SK-N-SH treated with all-trans-retinoic acid at 6 μM for 48 hours (cell line): Measurements from ENCODE around the gene KANK2.

ENCODE experiments used
- ATAC-seq: fragments of 200-7000 bp; cut with Tn5 transposase; 3 replicates; pipeline ENCODE4 v1.9.1; 2020; ENCODE audit warnings: mild to moderate bottlenecking, moderate library complexity
- ARNTL ChIP-seq: fragments of 450-650 bp; formaldehyde crosslinking; IDR thresholded peaks from 2 replicates; pipeline ENCODE4 v1.5.0; 2020; ENCODE audit warnings: low read depth, mild to moderate bottlenecking, moderate library complexity, borderline replicate concordance
- CSDC2 ChIP-seq: fragments of 250-450 bp; sonication (Bioruptor Pico); IDR thresholded peaks from 2 replicates; pipeline ENCODE4 v1.5.0; 2020; ENCODE audit warnings: mild to moderate bottlenecking, moderate library complexity
- ESRRG ChIP-seq: fragments of 250-450 bp; sonication (Bioruptor Pico); IDR thresholded peaks from 2 replicates; pipeline ENCODE4 v1.6.1; 2021; ENCODE audit warnings: mild to moderate bottlenecking
- GLIS3 ChIP-seq: fragments of 250-450 bp; sonication (Bioruptor Pico); IDR thresholded peaks from 2 replicates; pipeline ENCODE4 v1.5.0; 2020; ENCODE audit warnings: mild to moderate bottlenecking, moderate library complexity
- ISL1 ChIP-seq: fragments of 250-450 bp; sonication (Bioruptor Pico); IDR thresholded peaks from 2 replicates; pipeline ENCODE4 v2.1.2; 2022; ENCODE audit warnings: mild to moderate bottlenecking, moderate library complexity
- OSR1 ChIP-seq: fragments of 250-450 bp; sonication (Bioruptor Pico); IDR thresholded peaks from 2 replicates; pipeline ENCODE4 v1.8.0; 2022; ENCODE audit warnings: moderate library complexity, mild to moderate bottlenecking, inconsistent platforms
- PPARA ChIP-seq: fragments of 250-450 bp; sonication (Bioruptor Pico); IDR thresholded peaks from 2 replicates; pipeline ENCODE4 v1.5.0; 2020; ENCODE audit warnings: mild to moderate bottlenecking, borderline replicate concordance
- RARB ChIP-seq: fragments of 250-450 bp; sonication (Bioruptor Pico); IDR thresholded peaks from 2 replicates; pipeline ENCODE4 v1.8.0; 2021; ENCODE audit warnings: mild to moderate bottlenecking, moderate library complexity
- SNAI2 ChIP-seq: fragments of 250-450 bp; sonication (Bioruptor Pico); IDR thresholded peaks from 2 replicates; pipeline ENCODE4 v1.5.0; 2020; ENCODE audit warnings: mild to moderate bottlenecking, moderate library complexity
- TCF4 ChIP-seq: fragments of 250-450 bp; sonication (Bioruptor Pico); IDR thresholded peaks from 2 replicates; pipeline ENCODE4 v1.8.0; 2021; ENCODE audit warnings: mild to moderate bottlenecking, moderate library complexity, borderline replicate concordance
- TOX ChIP-seq: fragments of 250-450 bp; sonication (Bioruptor Pico); IDR thresholded peaks from 2 replicates; pipeline ENCODE4 v1.8.0; 2021; ENCODE audit warnings: mild to moderate bottlenecking, moderate library complexity, borderline replicate concordance
- ZFP3 ChIP-seq: fragments of 250-450 bp; sonication (Bioruptor Pico); IDR thresholded peaks from 2 replicates; pipeline ENCODE4 v1.5.0; 2020; ENCODE audit warnings: mild to moderate bottlenecking, moderate library complexity
- ZFP30 ChIP-seq: fragments of 450-650 bp; formaldehyde crosslinking; IDR thresholded peaks from 2 replicates; pipeline ENCODE4 v1.5.0; 2022; ENCODE audit warnings: mild to moderate bottlenecking, moderate library complexity
- ZNF565 ChIP-seq: fragments of 450-650 bp; formaldehyde crosslinking; conservative IDR thresholded peaks from 2 replicates; pipeline ENCODE4 v1.5.0; 2020; ENCODE audit warnings: low read depth, mild to moderate bottlenecking, moderate library complexity
- ZNF70 ChIP-seq: fragments of 450-650 bp; formaldehyde crosslinking; IDR thresholded peaks from 2 replicates; pipeline ENCODE4 v1.5.0; 2020; ENCODE audit warnings: mild to moderate bottlenecking, moderate library complexity
- ZNF8 ChIP-seq: fragments of 450-650 bp; formaldehyde crosslinking; IDR thresholded peaks from 2 replicates; pipeline ENCODE4 v1.5.0; 2020; ENCODE audit warnings: mild to moderate bottlenecking, moderate library complexity
- TF ChIP-seq, protein P1 (sequence below): fragments of 250-450 bp; sonication (Bioruptor Pico); IDR thresholded peaks from 2 replicates; pipeline ENCODE4 v1.5.1; 2021; ENCODE audit warnings: mild to moderate bottlenecking, moderate library complexity
- TF ChIP-seq, protein P2 (sequence below): fragments of 250-450 bp; sonication (Bioruptor Pico); IDR thresholded peaks from 2 replicates; pipeline ENCODE4 v1.8.0; 2020; ENCODE audit warnings: mild to moderate bottlenecking, moderate library complexity, borderline replicate concordance
- TF ChIP-seq, protein P3 (sequence below): fragments of 250-450 bp; sonication (Bioruptor Pico); IDR thresholded peaks from 2 replicates; pipeline ENCODE4 v1.8.0; 2021; ENCODE audit warnings: low read depth, mild to moderate bottlenecking, moderate library complexity, borderline replicate concordance
- TF ChIP-seq, protein P4 (sequence below): fragments of 250-450 bp; sonication (Bioruptor Pico); IDR thresholded peaks from 2 replicates; pipeline ENCODE4 v1.5.0; 2020; ENCODE audit warnings: mild to moderate bottlenecking, moderate library complexity

KANK2 gene

DNA sequence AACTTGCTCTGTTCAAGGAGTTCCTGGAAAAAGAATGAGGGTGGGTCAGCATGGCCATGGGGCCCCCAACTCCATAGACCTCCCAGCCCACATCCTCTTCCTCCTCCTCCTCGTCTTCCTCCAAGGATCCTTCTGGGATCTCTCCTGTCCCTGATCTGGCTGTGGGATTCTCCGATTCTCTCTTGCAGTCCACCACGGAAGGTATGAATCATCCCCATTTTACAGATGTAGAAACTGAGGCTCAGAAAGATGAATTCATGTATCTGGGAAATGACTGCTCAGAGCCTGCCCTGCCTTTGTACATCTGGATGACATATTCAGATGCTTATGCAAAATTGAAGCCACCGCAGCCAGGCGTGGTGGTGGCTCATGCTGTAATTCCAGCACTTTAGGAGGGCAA lies 2.2 kb upstream of the KANK2 start:
- ATAC-seq = no peak
- no peak for TF ChIP-seq ZNF70 (CRISPR knock-in tag)
- TF ChIP-seq OSR1 = no peak
- TF ChIP-seq ESRRG (CRISPR knock-in tag) = no peak
- TF ChIP-seq, protein P1, sequence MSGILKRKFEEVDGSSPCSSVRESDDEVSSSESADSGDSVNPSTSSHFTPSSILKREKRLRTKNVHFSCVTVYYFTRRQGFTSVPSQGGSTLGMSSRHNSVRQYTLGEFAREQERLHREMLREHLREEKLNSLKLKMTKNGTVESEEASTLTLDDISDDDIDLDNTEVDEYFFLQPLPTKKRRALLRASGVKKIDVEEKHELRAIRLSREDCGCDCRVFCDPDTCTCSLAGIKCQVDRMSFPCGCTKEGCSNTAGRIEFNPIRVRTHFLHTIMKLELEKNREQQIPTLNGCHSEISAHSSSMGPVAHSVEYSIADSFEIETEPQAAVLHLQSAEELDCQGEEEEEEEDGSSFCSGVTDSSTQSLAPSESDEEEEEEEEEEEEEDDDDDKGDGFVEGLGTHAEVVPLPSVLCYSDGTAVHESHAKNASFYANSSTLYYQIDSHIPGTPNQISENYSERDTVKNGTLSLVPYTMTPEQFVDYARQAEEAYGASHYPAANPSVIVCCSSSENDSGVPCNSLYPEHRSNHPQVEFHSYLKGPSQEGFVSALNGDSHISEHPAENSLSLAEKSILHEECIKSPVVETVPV (CRISPR knock-in tag) = no peak
- TF ChIP-seq, protein P2, sequence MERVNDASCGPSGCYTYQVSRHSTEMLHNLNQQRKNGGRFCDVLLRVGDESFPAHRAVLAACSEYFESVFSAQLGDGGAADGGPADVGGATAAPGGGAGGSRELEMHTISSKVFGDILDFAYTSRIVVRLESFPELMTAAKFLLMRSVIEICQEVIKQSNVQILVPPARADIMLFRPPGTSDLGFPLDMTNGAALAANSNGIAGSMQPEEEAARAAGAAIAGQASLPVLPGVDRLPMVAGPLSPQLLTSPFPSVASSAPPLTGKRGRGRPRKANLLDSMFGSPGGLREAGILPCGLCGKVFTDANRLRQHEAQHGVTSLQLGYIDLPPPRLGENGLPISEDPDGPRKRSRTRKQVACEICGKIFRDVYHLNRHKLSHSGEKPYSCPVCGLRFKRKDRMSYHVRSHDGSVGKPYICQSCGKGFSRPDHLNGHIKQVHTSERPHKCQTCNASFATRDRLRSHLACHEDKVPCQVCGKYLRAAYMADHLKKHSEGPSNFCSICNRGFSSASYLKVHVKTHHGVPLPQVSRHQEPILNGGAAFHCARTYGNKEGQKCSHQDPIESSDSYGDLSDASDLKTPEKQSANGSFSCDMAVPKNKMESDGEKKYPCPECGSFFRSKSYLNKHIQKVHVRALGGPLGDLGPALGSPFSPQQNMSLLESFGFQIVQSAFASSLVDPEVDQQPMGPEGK (CRISPR knock-in tag) = no peak
- TF ChIP-seq TOX (CRISPR knock-in tag) = no peak
- TF ChIP-seq CSDC2 = no peak
- no peak for TF ChIP-seq GLIS3
- TF ChIP-seq, protein P3, sequence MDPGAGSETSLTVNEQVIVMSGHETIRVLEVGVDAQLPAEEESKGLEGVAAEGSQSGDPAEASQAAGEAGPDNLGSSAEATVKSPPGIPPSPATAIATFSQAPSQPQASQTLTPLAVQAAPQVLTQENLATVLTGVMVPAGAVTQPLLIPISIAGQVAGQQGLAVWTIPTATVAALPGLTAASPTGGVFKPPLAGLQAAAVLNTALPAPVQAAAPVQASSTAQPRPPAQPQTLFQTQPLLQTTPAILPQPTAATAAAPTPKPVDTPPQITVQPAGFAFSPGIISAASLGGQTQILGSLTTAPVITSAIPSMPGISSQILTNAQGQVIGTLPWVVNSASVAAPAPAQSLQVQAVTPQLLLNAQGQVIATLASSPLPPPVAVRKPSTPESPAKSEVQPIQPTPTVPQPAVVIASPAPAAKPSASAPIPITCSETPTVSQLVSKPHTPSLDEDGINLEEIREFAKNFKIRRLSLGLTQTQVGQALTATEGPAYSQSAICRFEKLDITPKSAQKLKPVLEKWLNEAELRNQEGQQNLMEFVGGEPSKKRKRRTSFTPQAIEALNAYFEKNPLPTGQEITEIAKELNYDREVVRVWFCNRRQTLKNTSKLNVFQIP (CRISPR knock-in tag) = no peak
- TF ChIP-seq, protein P4, sequence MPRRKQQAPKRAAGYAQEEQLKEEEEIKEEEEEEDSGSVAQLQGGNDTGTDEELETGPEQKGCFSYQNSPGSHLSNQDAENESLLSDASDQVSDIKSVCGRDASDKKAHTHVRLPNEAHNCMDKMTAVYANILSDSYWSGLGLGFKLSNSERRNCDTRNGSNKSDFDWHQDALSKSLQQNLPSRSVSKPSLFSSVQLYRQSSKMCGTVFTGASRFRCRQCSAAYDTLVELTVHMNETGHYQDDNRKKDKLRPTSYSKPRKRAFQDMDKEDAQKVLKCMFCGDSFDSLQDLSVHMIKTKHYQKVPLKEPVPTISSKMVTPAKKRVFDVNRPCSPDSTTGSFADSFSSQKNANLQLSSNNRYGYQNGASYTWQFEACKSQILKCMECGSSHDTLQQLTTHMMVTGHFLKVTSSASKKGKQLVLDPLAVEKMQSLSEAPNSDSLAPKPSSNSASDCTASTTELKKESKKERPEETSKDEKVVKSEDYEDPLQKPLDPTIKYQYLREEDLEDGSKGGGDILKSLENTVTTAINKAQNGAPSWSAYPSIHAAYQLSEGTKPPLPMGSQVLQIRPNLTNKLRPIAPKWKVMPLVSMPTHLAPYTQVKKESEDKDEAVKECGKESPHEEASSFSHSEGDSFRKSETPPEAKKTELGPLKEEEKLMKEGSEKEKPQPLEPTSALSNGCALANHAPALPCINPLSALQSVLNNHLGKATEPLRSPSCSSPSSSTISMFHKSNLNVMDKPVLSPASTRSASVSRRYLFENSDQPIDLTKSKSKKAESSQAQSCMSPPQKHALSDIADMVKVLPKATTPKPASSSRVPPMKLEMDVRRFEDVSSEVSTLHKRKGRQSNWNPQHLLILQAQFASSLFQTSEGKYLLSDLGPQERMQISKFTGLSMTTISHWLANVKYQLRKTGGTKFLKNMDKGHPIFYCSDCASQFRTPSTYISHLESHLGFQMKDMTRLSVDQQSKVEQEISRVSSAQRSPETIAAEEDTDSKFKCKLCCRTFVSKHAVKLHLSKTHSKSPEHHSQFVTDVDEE (CRISPR knock-in tag) = no peak
- TF ChIP-seq ZFP30 (CRISPR knock-in tag) = no peak
- TF ChIP-seq TCF4 (CRISPR knock-in tag) = no peak
- no peak for TF ChIP-seq PPARA (CRISPR knock-in tag)
- TF ChIP-seq, all 23 proteins: peak for 0

DNA sequence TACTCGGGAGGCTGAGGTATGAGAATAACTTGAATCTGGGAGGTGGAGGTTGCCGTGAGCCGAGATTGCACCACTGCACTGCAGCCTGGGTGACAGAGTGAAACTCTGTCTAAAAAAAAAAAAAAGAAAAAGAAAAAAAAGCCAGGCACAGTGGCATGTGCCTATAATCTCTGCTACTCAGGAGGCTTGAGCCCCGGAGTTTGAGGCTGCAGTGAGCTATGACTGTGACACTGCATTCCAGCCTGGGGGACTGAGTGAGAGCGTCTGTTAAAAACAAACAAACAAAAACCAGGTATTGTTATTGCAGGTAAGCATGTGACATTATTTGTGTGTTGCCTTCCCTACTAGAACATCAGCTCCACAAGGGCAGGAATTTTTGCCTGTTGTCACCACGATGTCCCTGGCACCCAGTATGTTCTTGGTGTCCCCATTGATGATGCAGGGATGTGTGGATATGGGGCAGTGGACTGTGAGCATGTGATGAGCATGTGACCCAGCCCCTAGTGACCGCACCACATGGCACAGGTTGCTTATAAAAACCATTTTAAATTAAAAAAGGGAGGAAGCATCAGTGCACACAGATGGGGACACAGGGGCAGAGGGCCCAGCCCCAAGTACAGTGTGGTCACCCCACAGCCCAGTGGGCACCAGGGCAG lies 1.6 kb upstream of the KANK2 start:
- TF ChIP-seq ISL1 (CRISPR knock-in tag) (no peak), RARB (CRISPR knock-in tag) (no peak), OSR1 (no peak), ZFP3 (CRISPR knock-in tag) (no peak), GLIS3 (no peak), TCF4 (CRISPR knock-in tag) (no peak), ZNF8 (no peak), PPARA (CRISPR knock-in tag) (no peak), ZNF565 (no peak), ESRRG (CRISPR knock-in tag) (no peak), TOX (CRISPR knock-in tag) (no peak), SNAI2 (no peak), ZFP30 (CRISPR knock-in tag) (no peak), ARNTL (CRISPR knock-in tag) (no peak)
- TF ChIP-seq, protein P1 (CRISPR knock-in tag) = no peak
- TF ChIP-seq, protein P3 (CRISPR knock-in tag) = no peak
- TF ChIP-seq, protein P2 (CRISPR knock-in tag) = no peak
- TF ChIP-seq, protein P4 (CRISPR knock-in tag) = no peak
- no peak for ATAC-seq
